Testis (tissue), 2 donors: ENCODE results near the gene ALDH5A1.

ENCODE experiments used
- POLR2A ChIP-seq: fragments of 450-650 bp; IDR thresholded peaks from one replicate; pipeline ENCODE4 v1.6.1; 2017; ENCODE audit warnings: antibody characterized with exemption, mild to moderate bottlenecking, moderate library complexity
- TF ChIP-seq, protein P1 (sequence below), 3 experiments: fragments of 450-650 bp in 2 of 3; fragments of 200-600 bp in 1 of 3; sonication (generic) in 1 of 3; IDR thresholded peaks; one replicate each; pipeline ENCODE4 v1.5.1; 2016 to 2019; ENCODE audit warnings: antibody characterized with exemption in 3 of 3, mild to moderate bottlenecking in 2 of 3, moderate library complexity in 1 of 3

GRCh38 chr6:24486065-24486464 lies 8.7 kb upstream of the ALDH5A1 start:
- TF ChIP-seq, protein P1, sequence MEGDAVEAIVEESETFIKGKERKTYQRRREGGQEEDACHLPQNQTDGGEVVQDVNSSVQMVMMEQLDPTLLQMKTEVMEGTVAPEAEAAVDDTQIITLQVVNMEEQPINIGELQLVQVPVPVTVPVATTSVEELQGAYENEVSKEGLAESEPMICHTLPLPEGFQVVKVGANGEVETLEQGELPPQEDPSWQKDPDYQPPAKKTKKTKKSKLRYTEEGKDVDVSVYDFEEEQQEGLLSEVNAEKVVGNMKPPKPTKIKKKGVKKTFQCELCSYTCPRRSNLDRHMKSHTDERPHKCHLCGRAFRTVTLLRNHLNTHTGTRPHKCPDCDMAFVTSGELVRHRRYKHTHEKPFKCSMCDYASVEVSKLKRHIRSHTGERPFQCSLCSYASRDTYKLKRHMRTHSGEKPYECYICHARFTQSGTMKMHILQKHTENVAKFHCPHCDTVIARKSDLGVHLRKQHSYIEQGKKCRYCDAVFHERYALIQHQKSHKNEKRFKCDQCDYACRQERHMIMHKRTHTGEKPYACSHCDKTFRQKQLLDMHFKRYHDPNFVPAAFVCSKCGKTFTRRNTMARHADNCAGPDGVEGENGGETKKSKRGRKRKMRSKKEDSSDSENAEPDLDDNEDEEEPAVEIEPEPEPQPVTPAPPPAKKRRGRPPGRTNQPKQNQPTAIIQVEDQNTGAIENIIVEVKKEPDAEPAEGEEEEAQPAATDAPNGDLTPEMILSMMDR (IDR thresholded peaks at IDR 0.05) = no peak
- no peak for TF ChIP-seq POLR2A
